DMS153 (cell line): Measurements from ENCODE around the gene MITF.

Experiments used
- DNase-seq: peaks from one replicate; lab custom pipeline; 2025; lab: John Stamatoyannopoulos, UW

The MITF gene

GRCh38 chr3:69761896-69762767 lies 22.9 kb downstream of the MITF start:
- DNase-seq, result no peak

GRCh38 chr3:69762768-69763229 lies 23.5 kb downstream of the MITF start:
- no peak for DNase-seq

GRCh38 chr3:69763458-69763857 lies 24.2 kb downstream of the MITF start:
- DNase-seq, result no peak

- DNase-seq, result no peak
These were observed 25.0 kb downstream of the MITF start for GRCh38 chr3:69764121-69764741.

GRCh38 chr3:69764861-69765260 lies 25.6 kb downstream of the MITF start:
- no peak for DNase-seq

- DNase-seq, result no peak
These were observed 27.4 kb downstream of the MITF start for GRCh38 chr3:69766638-69767037.

GRCh38 chr3:69767571-69767970 lies 28.3 kb downstream of the MITF start:
- no peak for DNase-seq

GRCh38 chr3:69768438-69768837 lies 29.2 kb downstream of the MITF start:
- no peak for DNase-seq

GRCh38 chr3:69770219-69770618 lies 31.0 kb downstream of the MITF start:
- DNase-seq, result no peak

- no peak for DNase-seq
These were observed 31.8 kb downstream of the MITF start for GRCh38 chr3:69770976-69771634.

- no peak for DNase-seq
These were observed 33.0 kb downstream of the MITF start for GRCh38 chr3:69772152-69772867.

GRCh38 chr3:69774029-69774428 lies 34.8 kb downstream of the MITF start:
- DNase-seq, result no peak

- no peak for DNase-seq
These were observed 36.5 kb downstream of the MITF start for GRCh38 chr3:69775751-69776150.

- DNase-seq, result no peak
These were observed 37.0 kb downstream of the MITF start for GRCh38 chr3:69776289-69776688.

GRCh38 chr3:69776920-69777581 lies 37.8 kb downstream of the MITF start:
- DNase-seq, result no peak

- no peak for DNase-seq
These were observed 38.3 kb downstream of the MITF start for GRCh38 chr3:69777582-69777967.

- no peak for DNase-seq
These were observed 42.3 kb downstream of the MITF start for GRCh38 chr3:69781593-69781992.

- DNase-seq, result no peak
These were observed 45.8 kb downstream of the MITF start for GRCh38 chr3:69784954-69785514.

- DNase-seq, result no peak
These were observed 46.6 kb downstream of the MITF start for GRCh38 chr3:69785769-69786320.

GRCh38 chr3:69786854-69787253 lies 47.6 kb downstream of the MITF start:
- DNase-seq, result no peak
